GM03348 (cell line): ENCODE measurements around the gene CTNND2.

ENCODE experiments used
- DNase-seq: peaks from one replicate; pipeline ENCODE4 v3.0.0; 2012; ENCODE audit warnings: low spot score

CTNND2 gene

DNA sequence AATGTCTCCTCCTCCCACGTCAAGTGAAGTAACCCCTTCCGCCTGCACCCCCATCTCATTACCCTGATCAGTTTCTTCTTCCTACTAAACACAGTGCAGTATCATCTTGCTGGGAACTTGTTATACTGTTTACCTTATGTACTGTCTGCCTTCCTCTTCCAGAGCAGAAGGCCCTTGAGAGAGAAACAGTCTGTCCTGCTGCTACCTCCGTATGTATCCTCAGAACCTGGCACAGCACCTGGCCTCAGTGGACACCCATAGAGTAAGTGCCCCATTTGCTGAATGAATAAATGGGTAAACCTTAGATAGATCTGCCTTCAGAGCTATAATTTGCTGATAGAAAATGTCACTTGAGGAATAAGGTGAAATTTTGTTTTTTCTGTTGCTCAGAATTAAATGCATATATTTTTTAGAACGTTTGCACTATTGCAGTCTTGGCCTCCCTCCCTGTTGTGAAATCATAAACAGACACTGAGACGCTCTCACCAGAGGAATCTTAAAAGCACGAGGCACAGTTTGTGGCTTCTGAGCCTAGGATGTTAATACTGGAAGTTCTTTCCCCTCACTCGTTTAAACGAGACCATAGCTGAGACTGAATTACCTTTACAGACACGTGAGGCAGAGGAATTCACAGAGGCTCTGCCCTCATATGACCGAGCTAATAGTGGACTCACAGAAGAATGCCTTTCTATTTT, 920.1 kb downstream of the CTNND2 start:
- DNase-seq: no peak

DNA sequence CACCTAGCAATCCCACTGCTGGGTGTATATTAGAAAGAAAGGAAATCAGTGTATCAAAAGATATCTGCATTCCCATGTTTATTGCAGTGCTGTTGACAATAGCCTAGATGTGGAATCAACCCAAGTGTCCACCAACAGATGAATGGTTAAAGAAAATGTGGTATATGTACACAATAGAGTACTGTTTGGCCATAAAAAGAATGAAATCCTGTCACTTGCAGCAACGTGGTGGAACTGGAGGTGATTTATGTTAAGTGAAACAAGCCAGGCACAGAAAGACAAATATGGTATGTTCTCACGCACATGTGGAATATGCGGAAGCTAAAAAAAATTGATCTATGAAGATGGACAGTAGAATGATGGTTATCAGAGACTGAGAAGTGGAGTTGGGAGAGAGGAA, 921.6 kb downstream of the CTNND2 start:
- DNase-seq: no peak

DNA sequence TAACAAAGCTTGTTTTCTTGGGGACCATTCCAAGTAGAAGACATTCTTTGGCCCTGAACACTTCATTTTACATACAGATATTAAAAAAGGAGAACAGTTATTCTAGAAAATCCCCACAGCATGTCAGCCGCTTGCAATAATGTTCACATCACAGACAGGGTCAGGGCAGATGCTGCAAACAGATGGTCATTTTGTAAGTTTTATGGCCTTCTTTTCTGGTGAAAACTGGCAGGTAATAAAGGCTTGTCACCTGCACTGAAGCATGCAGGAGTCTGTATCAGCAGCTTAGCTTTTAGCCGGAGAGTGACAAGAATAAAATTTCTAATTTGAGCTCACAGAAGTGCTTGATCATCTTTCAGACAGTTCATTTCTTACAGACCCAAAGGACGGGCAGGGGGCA, 922.3 kb downstream of the CTNND2 start:
- no peak for DNase-seq

DNA sequence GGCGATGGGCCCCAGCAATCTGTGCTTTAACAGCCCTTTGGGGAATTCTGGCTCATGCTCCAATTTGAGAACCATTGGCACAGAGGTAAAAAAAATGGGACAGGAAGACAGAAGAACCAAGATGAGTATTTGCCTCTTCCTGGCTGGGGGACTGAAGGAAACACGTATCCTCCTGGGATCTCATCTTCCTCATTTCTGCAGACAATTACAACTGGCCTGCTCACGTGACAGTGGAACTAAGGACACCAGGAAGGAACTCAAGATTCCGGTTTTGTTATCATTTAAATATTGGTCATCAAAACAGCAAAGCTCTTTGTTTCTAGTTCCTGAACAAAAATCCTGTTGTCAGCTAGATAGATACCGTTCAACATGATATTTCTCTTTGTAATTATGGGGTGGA, 927.2 kb downstream of the CTNND2 start:
- no peak for DNase-seq

DNA sequence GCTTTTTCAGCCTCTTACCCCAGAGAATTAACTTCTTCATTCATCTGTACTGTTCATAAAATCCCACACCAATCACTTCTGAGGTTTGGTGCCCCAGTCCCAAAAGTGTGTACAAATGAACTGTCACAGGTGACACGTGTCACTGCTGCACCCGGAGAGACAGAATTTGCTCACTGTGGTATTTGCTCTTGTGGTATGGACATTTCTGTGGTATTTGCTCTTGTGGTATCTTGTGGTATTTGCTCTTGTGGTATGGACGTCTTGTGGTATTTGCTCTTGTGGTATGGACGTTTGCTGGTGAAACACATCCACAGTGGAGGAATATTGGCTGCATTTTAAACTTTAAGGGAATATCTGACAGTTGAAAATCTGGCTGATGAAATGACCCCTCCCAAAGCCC, 928.3 kb downstream of the CTNND2 start:
- no peak for DNase-seq

DNA sequence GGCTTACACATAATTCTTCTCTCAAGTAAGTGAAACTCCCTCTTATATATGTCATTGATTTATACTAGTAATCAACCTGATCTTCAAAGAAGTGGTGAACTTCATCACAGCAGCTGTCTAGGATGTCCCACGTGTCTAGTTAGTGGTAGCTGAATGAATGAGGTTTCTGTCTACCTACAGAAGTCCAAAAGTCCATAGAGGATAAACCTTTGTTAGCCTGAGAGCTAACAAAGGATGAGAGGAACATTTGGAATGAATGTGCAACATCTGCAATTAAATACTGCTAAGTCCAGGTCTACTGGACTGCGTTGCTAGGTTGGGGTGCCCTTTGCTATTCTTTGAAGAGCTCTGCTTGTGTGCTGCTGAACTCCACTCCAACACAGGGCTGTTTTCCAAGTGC, 929.4 kb downstream of the CTNND2 start:
- DNase-seq: no peak

DNA sequence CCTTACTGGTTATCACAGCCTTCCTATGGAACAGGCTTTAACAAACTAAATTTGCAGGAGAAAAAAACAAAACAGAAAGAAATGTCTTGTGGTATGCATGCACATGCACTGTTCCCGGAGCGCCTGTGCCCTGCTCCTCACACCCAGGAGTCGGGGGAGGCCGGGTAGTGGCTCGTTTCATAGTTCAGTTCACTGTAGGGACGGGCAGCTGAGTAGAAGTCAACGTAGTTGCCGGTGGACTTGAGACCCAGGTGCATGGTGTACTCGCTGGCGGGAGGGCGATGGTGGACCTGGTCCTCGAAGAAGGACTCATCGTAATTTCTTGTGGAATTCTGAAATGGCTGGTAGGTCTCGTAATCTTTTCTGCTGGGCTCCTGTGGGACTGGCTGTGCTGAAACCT, 930.9 kb downstream of the CTNND2 start:
- no peak for DNase-seq

DNA sequence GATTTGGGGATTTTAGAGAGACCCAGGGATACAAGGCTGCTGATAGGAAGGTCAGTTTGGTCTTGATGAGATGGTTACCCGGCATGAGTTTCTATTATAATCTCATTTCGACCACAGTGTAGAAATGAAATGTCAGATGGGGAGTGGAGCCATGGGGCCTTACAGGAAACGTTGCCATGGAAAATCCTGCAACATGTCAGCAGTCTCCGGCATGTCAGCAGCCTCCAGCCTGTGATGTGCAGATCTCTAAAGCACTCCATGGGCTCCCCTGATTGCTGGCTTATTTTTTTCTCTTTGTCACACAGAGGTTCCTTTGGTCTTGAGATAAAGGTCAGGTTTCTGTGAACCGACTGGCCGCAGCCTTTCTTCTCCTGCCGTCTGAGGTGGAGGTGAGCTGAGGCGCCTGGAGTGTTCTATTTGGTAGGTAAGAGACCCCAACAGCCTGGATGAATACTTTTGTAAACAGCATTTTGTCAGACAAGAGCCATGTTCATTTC, 934.5 kb downstream of the CTNND2 start:
- DNase-seq: no peak

DNA sequence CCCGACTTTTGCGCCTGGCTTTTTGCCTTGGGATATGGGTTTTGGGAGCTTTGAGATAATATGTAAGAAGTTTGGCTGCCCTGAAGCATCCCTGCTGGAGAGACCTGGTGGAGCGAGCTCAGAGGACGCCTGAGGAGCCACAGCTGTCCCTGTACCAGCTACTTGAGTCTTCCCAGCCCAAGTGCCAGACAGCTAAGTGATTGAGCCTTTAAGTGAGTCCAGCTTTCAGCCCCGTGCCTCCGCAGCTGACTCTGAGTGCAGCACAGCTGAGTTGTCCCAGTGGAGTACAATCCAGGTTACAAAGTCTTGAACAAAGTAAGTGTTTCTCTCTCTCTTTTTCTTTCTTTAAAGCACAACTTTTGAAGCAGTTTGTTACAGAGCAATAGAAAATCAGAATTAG, 939.4 kb downstream of the CTNND2 start:
- no peak for DNase-seq

DNA sequence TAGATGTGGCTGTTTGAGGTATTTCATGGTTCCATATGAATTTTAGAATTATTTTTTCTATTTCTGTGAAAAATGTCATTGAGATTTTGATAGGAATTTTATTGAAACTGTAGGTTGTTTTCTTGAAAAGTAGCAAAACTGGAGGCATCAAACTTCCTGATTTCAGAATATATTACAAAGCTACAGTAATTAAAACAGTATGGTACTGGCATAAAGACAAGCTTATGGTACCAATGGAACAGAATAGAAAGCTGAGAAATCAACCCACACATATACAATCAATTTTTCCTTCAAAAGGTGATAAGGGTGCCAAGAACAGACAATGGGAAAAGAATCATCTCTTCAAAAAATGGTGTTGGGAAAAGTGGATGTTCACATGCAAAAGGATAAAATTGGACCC, 945.5 kb downstream of the CTNND2 start:
- DNase-seq: no peak

DNA sequence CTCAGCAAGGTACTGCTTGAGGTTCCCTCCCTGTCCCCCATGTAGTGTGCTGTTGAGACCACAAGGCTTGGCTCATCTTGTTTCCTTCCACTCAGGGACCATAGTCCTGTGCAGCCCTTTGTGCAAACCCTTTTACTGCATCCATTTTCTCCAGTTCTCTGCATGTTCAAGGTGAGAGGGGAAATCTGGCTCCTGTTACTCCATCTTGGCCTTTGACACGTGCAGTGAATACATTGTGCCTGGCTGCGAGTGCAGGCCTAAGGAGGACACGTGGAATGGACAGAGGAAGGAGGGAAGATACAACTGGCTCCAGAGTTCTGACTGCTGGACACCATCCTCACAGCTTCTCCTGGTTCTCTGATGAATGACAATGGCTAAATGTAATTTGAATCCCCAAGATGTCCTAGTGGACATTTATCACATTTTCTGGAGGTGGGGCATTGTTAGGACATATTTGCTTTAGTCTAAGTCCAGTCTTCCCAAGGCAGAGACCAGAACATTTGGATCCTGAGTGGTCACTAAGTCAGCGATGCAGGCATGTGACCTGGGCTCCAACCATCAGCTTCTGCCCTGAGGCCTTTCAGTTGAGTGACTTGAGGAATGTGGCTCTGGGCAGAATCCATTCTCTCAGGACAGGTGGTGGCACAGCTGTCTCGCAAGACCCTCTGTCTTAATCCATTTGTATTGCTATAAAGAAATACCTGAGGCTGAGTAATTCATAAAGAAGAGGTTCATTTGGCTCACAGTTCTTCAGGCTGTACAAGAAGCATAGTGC, 954.2 kb downstream of the CTNND2 start:
- no peak for DNase-seq

DNA sequence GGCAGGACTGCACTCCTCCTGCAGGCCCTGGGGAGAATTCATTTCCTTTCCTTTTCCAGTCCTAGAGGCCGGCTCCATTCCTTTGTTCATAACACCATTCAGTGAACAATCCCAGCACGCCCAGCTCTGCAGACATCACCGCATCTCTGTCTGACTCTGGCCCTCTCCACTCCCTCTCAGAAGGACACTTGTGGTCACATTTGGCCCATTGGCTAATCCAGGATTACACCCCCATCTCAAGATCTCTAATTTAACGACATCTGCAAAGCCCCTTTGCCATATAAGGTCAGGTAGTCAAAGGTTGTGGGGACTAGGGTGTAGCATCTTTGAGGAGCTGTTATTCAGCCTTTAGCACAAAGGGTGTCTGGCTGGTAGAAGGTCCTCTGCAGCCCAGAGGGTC, 958.2 kb downstream of the CTNND2 start:
- no peak for DNase-seq

DNA sequence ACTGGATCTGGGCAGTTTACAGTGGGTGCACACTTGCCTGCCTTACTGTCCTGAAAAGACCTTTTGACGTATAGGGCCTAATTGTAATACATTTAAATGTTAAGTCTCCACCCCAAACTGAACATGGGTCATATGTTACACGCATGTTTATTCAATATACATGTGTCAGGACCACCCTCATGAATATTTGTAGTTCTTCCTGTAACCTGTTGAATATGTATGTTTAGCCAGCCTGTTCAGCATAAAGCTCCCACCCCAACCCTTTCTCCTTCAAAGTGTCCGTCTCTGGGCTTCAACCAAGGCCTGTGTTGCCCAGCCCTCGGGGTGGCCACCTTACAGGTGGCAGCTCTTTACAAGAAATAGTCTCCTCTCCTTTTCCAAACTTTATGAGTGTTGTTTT, 962.3 kb downstream of the CTNND2 start:
- no peak for DNase-seq

DNA sequence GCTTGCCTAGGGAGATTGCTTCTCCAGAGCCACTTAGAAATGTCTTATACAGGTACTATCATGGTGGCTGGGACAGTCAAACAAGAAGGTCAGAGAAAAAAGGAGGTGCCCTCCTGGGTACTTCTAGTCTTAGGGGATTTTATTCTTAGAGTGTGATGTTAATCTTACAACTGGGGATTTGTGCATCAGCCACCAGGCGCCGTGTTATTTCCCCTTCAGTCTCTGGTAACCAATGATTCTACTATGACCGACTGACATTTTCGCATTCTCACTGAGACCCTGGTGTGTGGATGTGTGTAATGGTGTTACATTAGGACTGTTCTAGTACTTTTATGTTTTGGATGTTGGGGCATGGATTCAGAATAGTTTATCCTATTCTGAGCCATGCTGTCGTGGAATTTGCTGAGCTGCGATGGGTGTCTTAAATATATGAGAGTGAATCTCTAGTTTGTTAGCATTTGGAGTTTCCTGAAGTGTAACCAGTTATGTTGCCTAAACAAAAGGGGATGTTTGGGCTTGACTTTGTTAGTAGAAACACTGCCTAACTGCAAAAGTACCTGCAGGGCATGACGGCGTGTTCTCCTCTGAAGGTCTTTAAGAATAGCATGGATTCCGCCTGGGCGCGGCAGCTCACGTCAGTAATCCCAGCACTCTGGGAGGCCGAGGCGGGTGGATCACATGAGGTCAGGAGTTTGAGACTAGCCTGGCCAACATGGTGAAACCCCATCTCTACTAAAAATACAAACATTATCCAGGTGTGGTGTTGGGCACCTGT, 968.0 kb downstream of the CTNND2 start:
- DNase-seq: no peak

DNA sequence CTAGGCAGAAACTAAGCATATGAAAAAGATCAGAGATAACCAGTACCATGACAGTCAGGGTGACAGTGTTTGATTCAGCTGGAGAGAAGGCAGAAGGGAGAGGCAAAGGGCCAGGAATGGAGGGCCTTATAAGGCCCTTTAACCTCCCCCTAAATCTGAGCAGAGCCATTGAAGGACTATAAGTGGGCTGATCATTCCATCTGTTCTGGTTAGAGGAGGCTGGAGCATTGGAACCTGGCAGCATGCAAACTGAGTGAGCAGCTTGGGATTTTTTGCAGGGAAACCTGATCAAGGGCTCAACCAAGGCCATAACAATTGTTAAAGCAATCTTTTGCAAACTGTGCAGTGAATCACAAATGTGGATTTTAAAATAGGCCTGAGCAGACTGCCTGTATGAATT, 968.7 kb downstream of the CTNND2 start:
- no peak for DNase-seq

DNA sequence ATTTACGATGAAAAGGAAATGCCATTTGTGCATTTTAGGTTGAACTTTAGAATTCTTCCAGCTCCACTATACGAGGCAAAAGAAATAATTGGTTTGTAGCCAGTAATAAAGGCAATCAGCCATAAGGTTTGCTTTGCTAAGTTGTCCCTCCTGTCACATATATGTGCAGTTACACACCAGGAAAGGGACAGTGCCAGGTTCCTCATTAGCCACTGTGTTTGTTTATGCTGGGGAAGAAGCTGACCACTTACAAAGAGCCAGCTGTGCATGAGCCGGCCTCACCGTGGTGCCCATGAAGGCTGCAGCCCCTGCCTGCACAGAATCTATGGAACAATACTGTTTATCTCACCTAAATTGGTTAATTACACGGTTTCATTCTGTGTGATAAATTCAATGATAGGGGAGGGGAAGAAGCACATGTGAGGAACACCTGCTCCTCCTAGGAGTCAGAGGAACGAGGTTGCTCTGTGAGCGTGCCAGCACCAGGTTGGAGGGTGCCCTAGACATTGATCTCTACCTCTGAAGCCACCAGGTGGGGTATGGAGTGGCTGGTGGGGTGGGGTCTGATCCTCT, 969.4 kb downstream of the CTNND2 start:
- no peak for DNase-seq

DNA sequence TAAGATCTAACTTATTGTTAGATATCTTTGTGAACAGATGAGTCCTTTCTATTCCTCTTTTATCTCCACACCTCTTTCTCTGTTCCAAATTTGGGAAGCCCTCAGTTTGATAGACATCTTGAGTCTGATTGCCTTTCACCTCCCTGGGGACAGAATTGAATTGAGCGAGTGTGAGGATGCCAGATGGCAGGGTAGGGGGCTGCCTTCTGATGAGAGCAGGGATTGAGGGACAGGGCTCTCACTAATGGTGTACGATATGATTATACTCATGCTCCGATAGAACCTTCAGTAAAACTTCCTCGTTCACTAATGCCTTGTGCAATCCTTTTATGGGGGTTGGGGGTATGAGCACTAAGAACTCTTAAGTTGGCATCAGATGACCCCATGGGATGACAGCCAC, 971.1 kb downstream of the CTNND2 start:
- no peak for DNase-seq

DNA sequence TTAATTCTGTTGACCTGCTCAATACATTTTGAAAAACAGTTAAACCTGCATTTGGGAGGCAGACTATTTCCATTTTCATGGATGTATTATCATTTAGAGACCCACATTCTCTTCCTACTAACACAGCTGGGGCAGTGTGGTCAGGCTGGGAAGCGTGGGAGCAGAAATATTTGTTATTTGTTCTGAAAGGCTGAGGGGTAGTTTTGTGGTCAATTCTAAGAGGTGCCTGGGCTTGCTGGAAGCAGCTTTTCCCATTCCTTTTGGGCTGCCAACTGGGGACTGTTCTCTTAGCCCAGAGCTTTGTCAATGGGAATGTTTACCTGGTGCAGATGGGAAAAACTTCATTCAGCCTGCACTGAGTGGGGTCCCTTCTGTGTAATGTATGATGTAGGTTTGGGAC, 971.8 kb downstream of the CTNND2 start:
- peak; percentile 14 for DNase-seq

DNA sequence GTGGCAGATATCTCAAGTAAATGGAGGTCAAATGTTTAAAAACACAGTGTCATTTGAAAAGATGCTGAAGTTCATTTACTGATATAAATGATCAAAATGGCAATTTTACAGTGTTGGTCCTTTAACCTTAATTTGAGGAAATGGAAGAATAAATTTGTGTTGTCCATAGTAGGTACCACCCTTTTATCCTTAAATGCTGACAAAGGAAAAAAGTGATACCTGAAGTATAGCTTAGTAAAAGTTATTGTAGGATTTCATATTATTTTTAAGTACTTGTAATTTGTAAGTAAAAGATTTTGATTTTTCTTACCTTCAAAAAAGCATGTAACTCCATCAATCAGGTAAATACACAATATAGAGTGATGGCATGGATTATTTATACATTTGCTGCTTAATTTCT, 976.6 kb downstream of the CTNND2 start:
- no peak for DNase-seq

DNA sequence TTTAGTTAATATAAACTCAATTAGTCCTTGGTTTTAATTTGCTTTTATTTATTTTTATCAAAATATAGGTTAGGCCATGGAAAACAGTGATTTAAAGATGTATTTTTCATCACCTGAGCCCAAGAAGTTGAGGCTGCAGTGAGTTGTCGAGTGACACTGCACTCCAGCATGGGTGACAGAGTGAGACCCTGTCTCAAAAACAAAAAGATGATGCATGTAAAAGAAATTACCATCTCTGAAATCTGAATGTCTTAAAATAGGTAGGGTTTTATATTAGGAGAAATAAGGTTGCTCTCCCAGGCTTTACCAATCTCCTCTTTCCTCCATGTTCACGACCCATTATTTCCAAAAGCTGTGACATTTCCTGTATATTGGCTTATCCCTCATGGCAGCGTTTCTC, 980.9 kb downstream of the CTNND2 start:
- no peak for DNase-seq
